Measurements from ENCODE around the gene CELSR3.

Gene CELSR3

DNA sequence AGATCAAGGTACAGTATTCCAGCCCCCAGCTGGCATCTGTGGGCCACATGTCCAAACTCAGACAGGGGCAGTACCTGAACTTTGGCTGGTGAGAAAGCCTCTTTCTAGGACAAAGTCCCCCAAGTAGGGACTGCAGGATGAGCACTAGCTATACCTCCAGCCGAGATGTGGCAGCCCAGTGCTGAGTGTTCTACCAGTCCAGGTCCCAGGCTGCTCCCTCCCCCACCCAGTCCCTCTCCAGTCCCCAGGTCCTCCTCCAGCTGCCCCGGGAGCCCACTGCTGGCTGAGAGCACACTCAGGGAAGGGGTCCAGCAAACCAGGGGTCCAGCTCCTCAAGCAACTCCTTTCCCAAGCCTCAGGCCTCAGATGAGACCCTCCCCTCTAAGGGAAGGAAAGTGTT, 28.9 kb downstream of the CELSR3 start:
- DNase-seq (ENCODE audit: low read depth): no peak

DNA sequence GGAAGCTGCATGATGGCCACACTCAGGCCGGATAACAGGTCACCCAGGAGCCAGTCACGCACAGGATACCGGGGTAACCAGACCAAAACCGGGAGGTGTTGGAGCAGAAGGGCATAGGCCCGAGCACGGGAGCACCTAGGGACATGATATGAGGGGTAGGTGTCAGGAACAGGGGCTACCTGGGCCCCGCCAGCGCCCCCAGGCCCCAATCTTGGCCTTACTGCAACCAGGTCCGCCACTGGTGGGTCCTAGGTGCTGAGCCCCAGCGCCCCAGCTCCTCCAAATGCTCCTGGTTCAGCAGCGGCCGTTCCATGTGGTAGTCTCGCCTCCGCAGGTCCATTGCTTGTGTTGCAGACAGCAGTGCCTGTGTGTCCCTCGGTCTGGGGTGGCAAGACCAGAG, 29.4 kb downstream of the CELSR3 start:
- DNase-seq (ENCODE audit: low read depth): no peak

DNA sequence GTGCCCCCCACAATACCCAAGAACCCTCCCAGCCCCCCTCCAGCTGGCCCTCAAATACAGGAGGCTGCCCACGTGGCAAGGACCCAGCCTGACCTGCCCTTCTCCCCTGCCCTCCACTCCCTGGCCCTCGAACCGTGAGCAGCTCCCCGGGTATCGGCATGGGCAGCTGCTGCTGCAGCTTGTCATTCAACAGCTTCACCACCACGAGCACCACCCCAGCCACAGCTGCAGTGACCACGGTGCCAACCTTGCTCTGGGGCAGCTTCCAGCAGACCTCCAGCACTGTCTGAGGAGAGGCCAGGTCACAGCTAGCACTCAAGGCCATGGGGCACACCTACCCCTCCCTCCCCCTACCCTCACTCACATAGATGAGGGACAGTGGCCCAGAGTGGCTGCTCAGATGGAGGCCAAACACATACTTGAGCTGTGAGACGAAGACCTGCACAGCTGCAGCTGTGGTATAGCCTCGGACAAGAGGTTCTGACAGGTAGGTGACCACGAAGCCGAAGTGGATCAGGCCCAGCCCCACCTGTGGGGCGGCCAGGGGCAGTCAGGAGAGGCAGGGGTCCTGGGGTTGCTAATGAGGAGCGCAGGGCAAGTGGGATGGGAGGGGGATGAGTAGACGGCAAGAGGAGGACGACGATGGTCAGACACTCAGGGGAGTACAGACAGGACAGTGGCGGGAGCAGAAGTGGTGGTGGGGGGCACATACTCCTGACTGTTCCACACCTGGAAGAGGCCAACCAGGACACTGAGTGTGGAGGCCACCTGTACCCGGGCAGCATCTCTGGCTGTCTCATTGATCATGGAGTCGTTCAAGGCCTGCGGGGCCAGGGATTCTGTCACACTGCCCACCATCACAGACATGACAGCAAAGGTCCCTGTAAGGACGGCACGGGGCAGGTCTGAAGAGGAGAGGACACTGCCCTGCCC, 30.9 kb downstream of the CELSR3 start:
- DNase-seq (ENCODE audit: low read depth): no peak

DNA sequence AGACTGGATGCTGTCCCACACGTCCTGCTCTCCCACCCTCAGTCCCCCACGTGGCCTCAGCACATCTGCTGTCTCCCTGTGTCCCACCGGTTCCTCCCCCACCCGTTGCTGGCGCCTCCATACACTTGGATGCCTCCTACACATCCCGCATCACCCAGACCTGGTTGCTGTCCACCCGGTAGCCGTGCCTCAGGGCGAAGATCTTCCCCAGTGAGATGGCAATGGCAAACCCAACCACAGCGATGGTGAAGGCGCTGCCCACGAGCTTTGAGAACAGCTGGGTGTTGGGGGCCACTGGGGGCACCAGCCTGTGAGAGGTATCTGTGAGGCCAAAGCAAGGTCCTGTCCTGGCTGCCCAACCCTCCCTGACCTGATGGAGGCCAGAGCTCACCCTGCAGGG, 31.9 kb downstream of the CELSR3 start:
- no peak for DNase-seq (ENCODE audit: low read depth)

DNA sequence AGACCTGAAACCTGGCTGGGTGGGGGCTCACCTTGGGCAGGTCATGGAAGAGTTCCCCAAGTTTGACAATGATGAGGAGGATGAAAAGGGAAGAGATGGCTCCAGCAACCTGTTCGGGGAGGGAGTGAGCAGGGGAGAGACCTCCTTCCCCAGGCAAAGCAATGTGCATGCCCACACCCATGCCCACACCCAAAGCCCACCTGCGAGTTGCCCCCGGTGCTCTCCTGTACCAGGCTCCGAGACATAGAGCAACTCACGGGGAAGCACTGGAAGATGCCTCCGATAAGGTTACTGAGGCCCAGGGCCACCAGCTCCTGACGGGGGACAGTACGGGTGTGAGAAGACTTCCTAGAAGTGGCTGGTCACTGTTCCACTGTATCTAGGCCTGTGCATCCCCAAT, 32.3 kb downstream of the CELSR3 start:
- DNase-seq (ENCODE audit: low read depth): no peak

DNA sequence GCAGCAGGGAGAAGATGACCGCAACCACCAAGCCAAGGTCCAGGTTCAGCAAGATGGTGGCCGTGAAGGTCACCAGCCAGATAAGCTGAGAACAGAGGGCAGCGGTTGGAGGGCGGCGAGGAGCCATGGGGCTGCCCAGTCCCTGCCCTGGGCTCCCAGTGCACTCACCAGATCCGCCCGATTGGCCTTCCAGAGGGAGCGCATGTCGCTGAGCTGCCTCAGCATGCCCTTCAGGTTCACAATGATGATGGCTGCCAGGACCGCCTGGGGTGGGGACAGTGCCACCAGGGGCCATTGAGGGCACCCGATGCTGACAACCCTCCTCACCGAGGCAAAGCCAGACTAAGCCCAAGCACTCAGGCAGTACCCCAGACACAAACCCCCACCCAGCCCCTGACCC, 32.8 kb downstream of the CELSR3 start:
- no peak for DNase-seq (ENCODE audit: low read depth)

DNA sequence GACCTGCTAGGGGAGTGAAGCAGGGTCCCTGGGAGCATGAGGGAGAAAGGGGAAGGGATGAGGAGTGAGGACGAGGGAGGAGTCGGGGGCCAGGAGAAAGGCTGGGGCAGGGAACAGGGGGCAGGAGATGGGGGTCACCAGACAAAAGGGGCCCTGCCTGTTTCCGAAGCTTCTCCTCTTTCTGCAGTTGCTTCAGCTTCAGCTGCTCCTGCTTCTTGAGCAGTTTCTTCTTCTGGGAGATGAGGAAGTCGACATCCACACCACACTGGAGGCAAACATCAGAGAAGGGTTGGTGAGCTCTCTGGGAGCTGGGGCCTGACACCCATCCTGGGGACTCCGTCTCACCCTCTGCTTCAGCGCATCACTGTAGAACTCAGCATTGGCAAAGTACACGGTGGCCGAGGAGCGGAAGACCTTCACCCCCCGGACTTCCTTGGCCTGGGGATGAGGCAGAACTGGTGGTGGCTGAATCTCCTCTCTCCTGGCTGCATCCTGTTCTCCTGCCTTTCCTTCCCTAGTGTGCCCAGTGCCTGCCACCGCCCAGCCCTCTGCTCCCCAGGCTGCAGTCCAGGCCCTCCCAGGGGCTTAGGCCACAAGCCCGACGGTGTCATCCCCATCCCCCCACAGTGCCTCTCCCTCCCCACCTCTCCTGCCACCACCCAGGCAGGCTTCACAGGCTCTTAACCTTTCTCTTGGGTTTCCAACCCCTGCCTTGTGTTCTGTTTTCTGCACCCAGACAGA, 34.2 kb downstream of the CELSR3 start:
- no peak for DNase-seq (ENCODE audit: low read depth)

DNA sequence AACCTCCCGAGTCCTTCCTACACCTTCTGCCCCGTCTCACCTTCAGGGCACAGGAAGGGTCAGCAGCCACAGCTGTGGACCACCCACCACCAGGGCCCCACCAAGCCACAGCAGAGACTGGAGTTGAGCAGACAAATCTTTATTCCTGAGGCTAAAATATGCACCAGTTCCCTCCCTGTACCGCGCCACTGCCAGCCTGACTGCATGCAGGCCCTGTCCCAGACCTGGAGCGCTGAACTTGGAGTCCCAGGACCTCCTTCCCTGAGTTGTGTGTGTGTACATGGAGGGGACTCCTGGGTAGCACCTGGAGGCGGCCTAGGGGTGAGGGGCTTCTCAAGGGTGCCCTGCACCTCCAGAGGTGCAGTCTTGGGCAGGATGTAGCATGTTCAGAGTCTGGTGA, 37.1 kb downstream of the CELSR3 start:
- DNase-seq (ENCODE audit: low read depth): no peak

DNA sequence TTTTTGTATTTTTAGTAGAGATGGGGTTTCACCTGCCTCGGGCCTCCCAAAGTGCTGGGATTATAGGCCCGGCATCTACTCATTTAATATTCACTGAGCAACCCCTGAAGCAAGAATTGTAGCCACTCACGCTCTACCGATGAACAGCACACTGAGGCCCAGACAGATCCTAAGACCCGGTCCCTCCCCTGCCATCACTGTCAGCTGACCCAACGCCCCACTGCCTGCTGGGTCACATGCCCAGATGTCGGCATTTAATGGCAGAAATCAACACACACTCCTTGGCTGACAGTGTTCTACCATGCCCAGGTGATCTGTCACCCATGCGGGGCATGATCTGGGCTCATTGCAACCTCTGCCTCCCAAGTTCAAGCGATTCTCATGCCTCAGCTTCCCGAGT, 37.9 kb downstream of the CELSR3 start:
- DNase-seq (ENCODE audit: low read depth): no peak

DNA sequence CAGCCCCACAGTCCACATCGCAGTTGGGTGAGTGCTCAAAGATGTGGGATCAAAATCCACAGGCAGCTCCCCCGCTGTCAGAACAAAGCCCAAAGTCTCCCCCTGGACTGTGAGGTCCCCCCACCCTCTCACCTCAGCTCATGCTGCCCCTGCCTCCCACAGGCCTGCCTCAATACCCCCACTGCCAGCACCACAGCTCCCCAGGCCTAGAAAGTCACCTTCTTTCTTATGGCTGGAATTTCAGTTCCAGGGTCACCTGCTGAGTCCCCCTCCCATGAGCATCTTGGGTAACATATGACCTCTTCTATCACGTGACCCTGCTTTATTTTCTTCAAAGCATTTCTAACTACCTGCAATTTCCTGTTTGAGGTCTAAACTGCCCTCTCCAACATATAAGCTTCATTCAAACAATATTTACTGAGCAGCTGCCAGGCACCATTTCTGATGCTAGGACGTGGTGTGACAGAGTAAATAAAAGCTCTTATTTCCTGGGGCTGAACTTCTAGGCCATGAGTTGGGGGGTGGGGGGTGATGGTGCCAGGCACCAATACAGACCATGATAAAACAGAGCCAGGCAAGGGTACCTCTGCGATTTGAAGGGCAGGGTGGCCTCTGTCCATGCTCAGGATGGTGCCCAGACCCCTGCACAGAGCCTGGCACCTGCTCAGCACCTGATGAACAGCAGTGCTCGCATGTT, 38.7 kb downstream of the CELSR3 start:
- no peak for DNase-seq (ENCODE audit: low read depth)

DNA sequence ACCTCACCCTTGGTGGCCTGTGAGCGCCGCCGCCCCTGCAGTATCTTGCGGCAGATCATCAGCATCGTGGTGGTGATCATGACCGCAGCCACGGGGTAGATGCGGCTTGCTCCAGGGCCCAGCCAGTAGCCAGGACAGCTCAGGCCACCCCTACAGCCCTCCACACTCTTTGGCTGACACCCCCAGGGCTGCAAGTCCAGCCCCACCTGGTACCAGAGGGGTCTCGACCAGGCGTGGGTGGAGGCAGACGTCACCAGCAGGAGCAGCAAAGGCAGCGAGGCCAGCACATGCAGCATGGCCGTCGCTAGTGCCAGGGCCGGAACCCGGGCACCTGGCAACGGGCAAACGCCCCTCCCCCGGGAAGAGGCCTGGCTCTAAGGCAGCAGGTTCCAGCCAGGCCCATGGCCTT, 41.2 kb downstream of the CELSR3 start, which contains the start of gene TMEM89:
Gene TMEM89, minus strand, starts transcription at position 309 of the 409 bp plus-strand sequence. Its CDS starts 13 bp downstream, at position 296.
- DNase-seq (ENCODE audit: low read depth): no peak

DNA sequence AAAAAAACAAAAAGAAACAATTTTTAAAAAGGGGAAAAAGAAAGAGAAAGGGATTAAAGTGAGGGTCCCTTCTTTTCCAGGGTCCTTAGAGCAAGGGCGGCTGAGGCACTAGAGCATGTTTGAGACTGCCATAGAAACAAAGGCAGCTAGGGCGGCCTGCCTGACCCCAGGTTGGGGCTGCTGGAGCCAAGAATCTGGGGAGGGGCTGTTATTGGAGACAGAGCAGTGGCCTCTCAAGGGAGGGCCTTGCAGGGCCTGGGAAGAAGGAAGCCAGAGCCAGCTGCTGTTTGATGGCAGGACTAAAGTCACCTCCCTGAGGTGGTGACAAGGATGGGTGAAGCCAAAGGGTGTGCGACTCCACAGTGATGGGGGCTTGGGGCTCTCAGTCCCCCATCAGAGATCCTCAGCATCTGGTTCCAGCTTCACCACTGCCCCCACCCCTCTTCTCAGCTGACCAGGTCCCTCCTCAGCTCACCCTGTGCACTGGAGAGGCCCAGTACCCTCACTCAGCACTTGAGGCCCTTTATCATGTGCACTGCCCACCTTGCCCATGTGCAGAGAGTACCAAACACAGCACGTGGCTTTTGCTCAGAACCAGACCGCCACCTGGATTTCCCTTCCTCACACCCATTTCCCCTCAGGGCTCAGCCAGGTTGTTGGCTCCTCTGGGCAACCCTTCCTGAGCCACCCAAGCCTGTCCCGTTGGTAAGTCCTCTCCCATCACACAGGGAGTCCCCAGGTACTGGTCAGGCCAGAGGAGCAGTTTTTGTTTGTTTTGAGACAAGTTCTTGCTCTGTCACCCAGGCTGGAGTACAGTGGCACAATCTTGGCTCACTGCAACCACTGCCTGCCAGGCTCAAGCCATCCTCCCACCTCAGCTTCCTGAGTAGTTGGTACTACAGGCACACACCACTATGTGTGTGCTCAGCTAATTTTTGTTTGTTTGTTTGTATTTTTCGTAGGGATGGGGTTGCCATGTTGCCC, 42.9 kb downstream of the CELSR3 start:
- no peak for DNase-seq (ENCODE audit: low read depth)

DNA sequence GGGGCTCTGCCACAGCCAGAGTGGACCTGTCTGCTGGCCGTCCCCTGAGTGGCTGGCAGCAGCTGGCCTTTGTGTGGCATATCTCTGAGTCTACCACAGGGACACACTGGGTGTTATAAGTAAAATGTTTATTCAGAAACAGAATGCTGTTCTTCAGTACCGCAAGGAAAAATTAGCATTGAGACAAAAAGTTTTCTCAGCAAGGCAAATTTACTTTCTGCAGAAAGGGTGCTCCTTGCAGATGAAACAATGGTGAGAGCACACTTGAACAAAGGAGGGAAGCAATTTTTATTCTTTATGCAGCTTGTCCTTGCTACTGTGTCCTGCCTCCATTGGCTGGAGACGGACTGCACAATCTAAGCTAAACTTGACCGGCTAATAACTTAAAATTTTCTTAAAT, 45.1 kb downstream of the CELSR3 start:
- DNase-seq (ENCODE audit: low read depth): no peak

DNA sequence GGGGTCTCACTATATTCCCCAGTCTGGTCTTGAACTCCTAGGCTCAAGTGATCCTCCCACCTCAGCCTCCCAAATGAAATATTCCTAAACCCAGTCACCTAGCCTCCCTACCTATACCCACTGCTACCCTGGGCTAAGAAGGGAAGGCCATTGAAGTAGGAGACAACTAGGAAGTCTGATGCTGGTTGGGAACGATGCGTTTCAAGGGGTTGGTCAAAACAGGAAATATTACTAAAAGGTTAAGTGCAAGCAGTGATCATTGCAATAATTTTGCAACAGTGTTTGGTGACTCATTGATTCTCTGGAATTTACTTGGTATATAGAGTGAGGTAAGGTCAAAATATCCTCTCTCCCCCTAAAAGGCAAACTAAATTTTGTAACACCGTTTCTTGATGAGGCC, 48.6 kb downstream of the CELSR3 start:
- DNase-seq (ENCODE audit: low read depth): no peak

DNA sequence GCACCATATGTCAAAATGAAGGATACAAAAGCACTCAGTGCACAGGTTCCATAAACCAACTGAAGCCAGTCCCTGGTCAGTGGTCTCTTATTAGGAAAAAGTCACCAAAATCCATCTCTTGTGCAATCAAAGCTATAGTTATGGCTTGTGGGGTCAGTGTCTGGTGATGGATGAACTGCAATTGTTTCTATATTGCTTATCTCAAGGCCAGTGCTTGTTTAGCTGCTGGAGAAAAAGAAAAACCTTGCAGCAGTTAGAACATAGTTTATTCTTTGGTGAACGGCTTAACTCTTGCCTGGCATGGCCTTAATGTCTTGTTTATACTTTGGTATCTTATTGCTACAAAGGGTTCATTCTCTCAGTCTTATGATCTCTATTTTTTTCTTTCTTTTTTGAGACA, 50.4 kb downstream of the CELSR3 start:
- no peak for DNase-seq (ENCODE audit: low read depth)

DNA sequence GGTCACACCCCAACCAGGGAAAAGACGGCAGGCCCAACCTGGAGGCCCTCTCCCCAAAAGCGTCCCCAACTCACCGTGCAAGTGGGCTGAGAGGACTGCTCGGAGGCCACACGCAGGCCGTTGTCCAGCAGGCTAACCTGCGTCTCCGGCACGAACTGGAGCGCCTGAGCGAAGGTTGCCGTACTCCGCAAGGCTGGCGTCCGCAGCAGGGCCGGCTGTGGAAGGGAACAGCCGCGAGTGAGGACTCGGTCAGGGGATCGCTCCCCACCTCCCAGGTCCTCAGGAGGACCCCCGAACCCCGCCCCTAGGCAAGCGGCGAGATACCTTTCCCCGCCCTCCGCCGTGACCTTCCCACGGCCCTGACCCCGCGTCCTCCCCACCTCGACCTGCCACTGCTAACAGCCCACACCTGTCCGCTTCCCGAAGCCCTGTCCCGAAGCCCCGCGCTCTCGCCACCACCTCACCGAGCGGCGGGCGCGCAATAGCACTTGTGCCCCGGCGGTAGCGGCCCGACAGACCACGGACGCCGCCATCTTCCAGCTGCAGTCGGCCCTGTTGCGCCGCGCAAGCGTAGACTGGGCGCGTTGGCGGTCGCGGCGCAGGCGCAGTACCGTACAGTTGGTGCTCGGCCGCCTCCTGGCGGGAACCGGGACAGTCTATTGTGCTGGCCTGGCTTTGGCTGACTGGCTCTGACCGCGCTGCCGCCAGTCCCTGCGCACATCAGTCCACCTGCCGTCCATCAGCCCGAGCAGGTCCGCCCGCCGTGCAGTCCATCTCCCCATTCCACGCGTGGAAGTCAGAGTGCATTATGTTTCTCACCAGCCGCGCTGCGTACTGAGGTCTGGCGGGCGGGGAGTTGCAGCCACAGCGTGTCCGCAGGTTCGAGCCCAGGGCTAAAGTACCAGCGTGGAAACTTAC, 53.3 kb downstream of the CELSR3 start, which contains the start of gene UQCRC1:
Gene UQCRC1, minus strand, starts transcription at position 559 of the 918 bp plus-strand sequence. Its CDS starts 26 bp downstream, at position 533.
- peak; percentile 81 for DNase-seq (ENCODE audit: low read depth)

DNA sequence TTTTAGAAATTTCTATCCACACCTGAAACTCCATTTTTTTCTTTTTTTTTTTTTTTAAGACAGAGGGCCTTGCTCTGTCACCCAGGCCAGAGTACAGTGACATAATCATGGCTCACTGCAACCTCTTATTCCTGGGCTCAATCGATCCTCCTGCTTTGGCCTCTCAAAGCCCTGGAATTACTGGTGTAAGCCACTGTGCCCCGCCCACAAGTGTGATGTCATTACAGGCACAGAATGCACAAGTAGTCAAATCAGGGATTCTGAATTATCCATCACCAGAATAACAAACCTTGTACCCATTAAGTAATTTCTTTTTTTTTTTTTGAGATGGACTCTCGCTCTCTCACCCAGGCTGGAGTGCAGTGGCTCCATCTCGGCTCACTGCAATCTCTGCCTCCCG, 55.2 kb downstream of the CELSR3 start:
- no peak for DNase-seq (ENCODE audit: low read depth)

DNA sequence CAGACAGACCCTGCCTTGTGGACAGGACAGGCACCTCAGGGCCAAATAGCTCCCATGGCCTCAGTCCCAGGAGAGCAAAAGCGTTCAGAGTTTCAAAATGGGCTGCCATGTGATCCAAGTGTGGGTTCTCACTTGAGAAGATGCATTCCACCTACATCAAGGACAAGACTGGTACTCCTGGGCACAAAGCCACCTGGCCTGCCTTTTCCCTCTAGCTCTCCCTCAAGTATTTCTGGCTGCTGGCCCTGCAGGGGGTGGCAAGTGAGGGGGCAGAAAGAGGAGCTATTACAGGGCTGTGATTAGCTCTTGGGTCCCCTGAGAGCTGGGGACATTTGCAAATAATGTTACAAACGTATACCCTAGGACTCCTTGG, 61.1 kb downstream of the CELSR3 start:
- DNase-seq (ENCODE audit: low read depth): no peak

DNA sequence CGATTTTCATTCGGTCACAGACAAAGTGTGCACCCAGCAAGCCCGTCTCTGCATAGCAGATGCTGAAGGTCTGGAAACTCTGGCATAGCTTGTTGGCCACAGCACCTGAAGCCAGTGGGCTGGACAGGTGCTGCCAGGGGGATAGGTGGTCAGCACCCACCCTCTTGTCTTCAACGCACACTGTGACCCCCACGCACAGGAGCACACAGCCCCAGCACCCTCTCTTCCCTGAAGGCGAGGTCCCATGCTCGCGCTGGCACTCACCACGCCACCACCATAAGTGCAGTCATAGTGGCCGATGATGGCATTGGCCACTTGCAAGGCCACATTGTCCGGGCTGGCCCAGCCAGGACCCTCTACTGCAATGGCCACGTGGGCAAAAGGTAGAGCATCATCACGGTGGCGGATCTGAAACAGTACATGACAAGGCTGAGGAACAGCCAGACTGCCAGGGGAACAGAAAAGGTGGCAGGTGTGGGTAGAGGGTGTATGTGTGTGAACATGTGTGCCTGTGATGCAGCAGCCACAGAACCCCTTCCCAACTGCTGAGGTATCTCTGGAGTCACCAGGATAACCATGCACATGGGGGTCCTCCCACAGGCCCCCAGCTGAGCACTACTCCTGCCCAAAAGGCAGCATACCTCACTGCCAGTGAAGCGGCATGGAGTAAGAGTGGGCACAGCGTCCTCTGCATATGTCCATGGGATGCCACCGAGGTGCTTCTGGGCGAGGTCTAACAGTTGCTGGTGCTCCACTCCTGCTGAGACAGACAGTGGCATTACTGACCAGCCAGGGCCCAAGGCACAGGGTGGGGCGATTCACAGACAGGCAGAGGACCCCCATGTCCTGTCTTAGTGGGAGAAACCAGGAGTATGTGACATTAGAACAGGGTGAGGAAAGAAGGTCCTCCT, 61.7 kb downstream of the CELSR3 start:
- DNase-seq (ENCODE audit: low read depth): no peak

Data from T-helper 22 cell (primary cell).